ENCODE results near the gene BUD23. TPM values are rescaled to one million over a fixed set of nuclear protein-coding genes. Genes with fewer than 3 reads are reported as not detected.

BUD23 gene
- 97.9 and 104 TPM in 2 replicates for total RNA-seq

- Histone ChIP-seq H3K4me3 (ENCODE audit: low read depth, low read length) (peak within 1 kb of the TSS; percentile 97), H3K27me3 (ENCODE audit: control insufficient read depth, insufficient read depth, low read length) (no peaks in the 10 kb centered on the region), H3K36me3 (ENCODE audit: control insufficient read depth, insufficient read depth, low read length) (peaks cover 9% of the 10 kb centered on the region)
- DNase-seq (ENCODE audit: low read depth) (peak; percentile 86), FAIRE-seq (no peak)
- TF ChIP-seq CTCF (IDR thresholded peaks at IDR 0.05; ENCODE audit: insufficient read depth, low read length, severe bottlenecking), result no peak
Measured at GRCh38 chr7:73683056-73683787, at the start of gene BUD23, which contains the start of gene DNAJC30. Gene BUD23 (plus strand): TSS chr7:73683597. CDS start chr7:73683626, 29 bp downstream. Gene DNAJC30 (minus strand): TSS chr7:73683453. CDS start chr7:73683423, 30 bp downstream.

- TF ChIP-seq CTCF (IDR thresholded peaks at IDR 0.05; ENCODE audit: insufficient read depth, low read length, severe bottlenecking), result no peak
- no peak for DNase-seq (ENCODE audit: low read depth)
- no peak overlapping the region for H3K4me3 ChIP-seq (ENCODE audit: low read depth, low read length)
- no peak for FAIRE-seq
- H3K27me3 ChIP-seq (ENCODE audit: control insufficient read depth, insufficient read depth, low read length), result no peaks in the 10 kb centered on the region
- H3K36me3 ChIP-seq (ENCODE audit: control insufficient read depth, insufficient read depth, low read length), result no peaks in the 10 kb centered on the region
Measured at GRCh38 chr7:73633844-73634243, 49.6 kb upstream of the BUD23 start.

- no peaks in the 10 kb centered on the region for H3K27me3 ChIP-seq (ENCODE audit: control insufficient read depth, insufficient read depth, low read length)
- DNase-seq (ENCODE audit: low read depth), result no peak
- no peak for FAIRE-seq
- no peaks in the 10 kb centered on the region for H3K36me3 ChIP-seq (ENCODE audit: control insufficient read depth, insufficient read depth, low read length)
- TF ChIP-seq CTCF (IDR thresholded peaks at IDR 0.05; ENCODE audit: insufficient read depth, low read length, severe bottlenecking), result no peak
- H3K4me3 ChIP-seq (ENCODE audit: low read depth, low read length), result no peak overlapping the region
Measured at GRCh38 chr7:73635428-73636200, 47.8 kb upstream of the BUD23 start.

GRCh38 chr7:73638911-73639310 lies 44.5 kb upstream of the BUD23 start:
- FAIRE-seq, result no peak
- H3K4me3 ChIP-seq (ENCODE audit: low read depth, low read length), result no peak overlapping the region

GRCh38 chr7:73642834-73643233 lies 40.6 kb upstream of the BUD23 start:
- no peak for FAIRE-seq
- no peak for DNase-seq (ENCODE audit: low read depth)
- Histone ChIP-seq H3K4me3 (ENCODE audit: low read depth, low read length) (no peak overlapping the region), H3K36me3 (ENCODE audit: control insufficient read depth, insufficient read depth, low read length) (no peaks in the 10 kb centered on the region), H3K27me3 (ENCODE audit: control insufficient read depth, insufficient read depth, low read length) (no peaks in the 10 kb centered on the region)
- no peak for TF ChIP-seq CTCF (IDR thresholded peaks at IDR 0.05; ENCODE audit: insufficient read depth, low read length, severe bottlenecking)

More at GRCh38 chr7:73638911-73639310, 44.5 kb upstream of the BUD23 start:
- Histone ChIP-seq H3K27me3 (ENCODE audit: control insufficient read depth, insufficient read depth, low read length) (no peaks in the 10 kb centered on the region), H3K36me3 (ENCODE audit: control insufficient read depth, insufficient read depth, low read length) (no peaks in the 10 kb centered on the region)
- TF ChIP-seq CTCF (IDR thresholded peaks at IDR 0.05; ENCODE audit: insufficient read depth, low read length, severe bottlenecking), result no peak
- no peak for DNase-seq (ENCODE audit: low read depth)
